Sigmoid colon (tissue), 3 donors: Measurements from ENCODE around the gene GEMIN2.
"Not testable (repeated sequence)": the region's sequence is repeated elsewhere in the genome, so short reads cannot be mapped to it uniquely, and the experiment has no call there.

Experiments used
- CTCF ChIP-seq, 4 experiments: fragments of 450-650 bp in 3 of 4; fragments of 200-600 bp in 1 of 4; IDR thresholded peaks; one replicate each; pipeline ENCODE4 v1.5.1; 2016 to 2019; ENCODE audit warnings: antibody characterized with exemption in 4 of 4, mild to moderate bottlenecking in 3 of 4, moderate library complexity in 2 of 4
- POLR2A ChIP-seq, 2 donors: fragments of 450-650 bp; IDR thresholded peaks; one replicate each; pipeline ENCODE4 v1.6.1; 2016; ENCODE audit warnings: antibody characterized with exemption in 2 of 2, mild to moderate bottlenecking in 2 of 2, moderate library complexity in 2 of 2

GRCh38 chr14:39143226-39143625, 29.1 kb downstream of the GEMIN2 start:
- TF ChIP-seq CTCF, POLR2A (IDR thresholded peaks at IDR 0.05): not testable (repeated sequence)
